ENCODE results near the gene MAPT. TPM values are rescaled to one million over a fixed set of nuclear protein-coding genes. Genes with fewer than 3 reads are reported as not detected.

MAPT gene
- total and polyA plus RNA-seq, 2 of the 13 experiments (the other 11 are each of a cell fraction or from before 2014, with no cell fraction given): 2.1 to 2.8 TPM

GRCh38 chr17:45948881-45949624 is 54.7 kb downstream of the MAPT start (continued):
- TF ChIP-seq MEIS1 (CRISPR knock-in tag; IDR thresholded peaks at IDR 0.05; ENCODE audit: borderline replicate concordance): no peak; the same call in 1 of the 2 replicates
- peak; percentile 83 for TF ChIP-seq KMT2A (CRISPR knock-in tag; IDR thresholded peaks at IDR 0.05)
- peak; percentile 78; the same call in 1 of the 2 replicates for TF ChIP-seq ZBTB20 (CRISPR knock-in tag; IDR thresholded peaks at IDR 0.05; ENCODE audit: borderline replicate concordance, low read depth)
- TF ChIP-seq PBX3 (CRISPR knock-in tag; IDR thresholded peaks at IDR 0.05; ENCODE audit: borderline replicate concordance): no peak
- TF ChIP-seq YEATS2 (CRISPR knock-in tag; IDR thresholded peaks at IDR 0.05; ENCODE audit: borderline replicate concordance): peak; percentile 80; the same call in 1 of the 2 replicates
- TF ChIP-seq ZNF101 (CRISPR knock-in tag; IDR thresholded peaks at IDR 0.05; ENCODE audit: borderline replicate concordance, low read depth): no peak
- TF ChIP-seq, protein P1, sequence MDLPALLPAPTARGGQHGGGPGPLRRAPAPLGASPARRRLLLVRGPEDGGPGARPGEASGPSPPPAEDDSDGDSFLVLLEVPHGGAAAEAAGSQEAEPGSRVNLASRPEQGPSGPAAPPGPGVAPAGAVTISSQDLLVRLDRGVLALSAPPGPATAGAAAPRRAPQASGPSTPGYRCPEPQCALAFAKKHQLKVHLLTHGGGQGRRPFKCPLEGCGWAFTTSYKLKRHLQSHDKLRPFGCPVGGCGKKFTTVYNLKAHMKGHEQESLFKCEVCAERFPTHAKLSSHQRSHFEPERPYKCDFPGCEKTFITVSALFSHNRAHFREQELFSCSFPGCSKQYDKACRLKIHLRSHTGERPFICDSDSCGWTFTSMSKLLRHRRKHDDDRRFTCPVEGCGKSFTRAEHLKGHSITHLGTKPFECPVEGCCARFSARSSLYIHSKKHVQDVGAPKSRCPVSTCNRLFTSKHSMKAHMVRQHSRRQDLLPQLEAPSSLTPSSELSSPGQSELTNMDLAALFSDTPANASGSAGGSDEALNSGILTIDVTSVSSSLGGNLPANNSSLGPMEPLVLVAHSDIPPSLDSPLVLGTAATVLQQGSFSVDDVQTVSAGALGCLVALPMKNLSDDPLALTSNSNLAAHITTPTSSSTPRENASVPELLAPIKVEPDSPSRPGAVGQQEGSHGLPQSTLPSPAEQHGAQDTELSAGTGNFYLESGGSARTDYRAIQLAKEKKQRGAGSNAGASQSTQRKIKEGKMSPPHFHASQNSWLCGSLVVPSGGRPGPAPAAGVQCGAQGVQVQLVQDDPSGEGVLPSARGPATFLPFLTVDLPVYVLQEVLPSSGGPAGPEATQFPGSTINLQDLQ (CRISPR knock-in tag; IDR thresholded peaks at IDR 0.05): no peak
- TF ChIP-seq RFX3 (CRISPR knock-in tag; IDR thresholded peaks at IDR 0.05): no peak
- TF ChIP-seq POLR2AphosphoS2 (IDR thresholded peaks at IDR 0.05; ENCODE audit: low read depth, low read length): no peak
- peak; percentile 30; the same call in 1 of the 2 replicates for TF ChIP-seq TBX2 (CRISPR knock-in tag; IDR thresholded peaks at IDR 0.05; ENCODE audit: borderline replicate concordance)
- no peak for TF ChIP-seq ZNF207 (IDR thresholded peaks at IDR 0.05; ENCODE audit: borderline replicate concordance)
- no peak for TF ChIP-seq PHF20 (CRISPR knock-in tag; IDR thresholded peaks at IDR 0.05)
- no peak for TF ChIP-seq TBL1XR1 (IDR thresholded peaks at IDR 0.05; ENCODE audit: borderline replicate concordance, low read length, partially characterized antibody)
- TF ChIP-seq ZZZ3 (CRISPR knock-in tag; IDR thresholded peaks at IDR 0.05; ENCODE audit: borderline replicate concordance): no peak
- TF ChIP-seq ZNF775 (CRISPR knock-in tag; IDR thresholded peaks at IDR 0.05; ENCODE audit: borderline replicate concordance): no peak
- TF ChIP-seq HMG20B (CRISPR knock-in tag; conservative IDR thresholded peaks at IDR 0.05): peak; percentile 52; the same call in 1 of the 2 replicates
- 0 out of 2 replicates have a peak, but pooled peaks have one; percentile 7 for TF ChIP-seq ARID3A (IDR thresholded peaks at IDR 0.05; ENCODE audit: low read depth, low read length)
- TF ChIP-seq, protein P2, sequence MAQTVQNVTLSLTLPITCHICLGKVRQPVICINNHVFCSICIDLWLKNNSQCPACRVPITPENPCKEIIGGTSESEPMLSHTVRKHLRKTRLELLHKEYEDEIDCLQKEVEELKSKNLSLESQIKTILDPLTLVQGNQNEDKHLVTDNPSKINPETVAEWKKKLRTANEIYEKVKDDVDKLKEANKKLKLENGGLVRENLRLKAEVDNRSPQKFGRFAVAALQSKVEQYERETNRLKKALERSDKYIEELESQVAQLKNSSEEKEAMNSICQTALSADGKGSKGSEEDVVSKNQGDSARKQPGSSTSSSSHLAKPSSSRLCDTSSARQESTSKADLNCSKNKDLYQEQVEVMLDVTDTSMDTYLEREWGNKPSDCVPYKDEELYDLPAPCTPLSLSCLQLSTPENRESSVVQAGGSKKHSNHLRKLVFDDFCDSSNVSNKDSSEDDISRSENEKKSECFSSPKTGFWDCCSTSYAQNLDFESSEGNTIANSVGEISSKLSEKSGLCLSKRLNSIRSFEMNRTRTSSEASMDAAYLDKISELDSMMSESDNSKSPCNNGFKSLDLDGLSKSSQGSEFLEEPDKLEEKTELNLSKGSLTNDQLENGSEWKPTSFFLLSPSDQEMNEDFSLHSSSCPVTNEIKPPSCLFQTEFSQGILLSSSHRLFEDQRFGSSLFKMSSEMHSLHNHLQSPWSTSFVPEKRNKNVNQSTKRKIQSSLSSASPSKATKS (CRISPR knock-in tag; IDR thresholded peaks at IDR 0.05): no peak
- peak; percentile 64 for TF ChIP-seq FOXO1 (CRISPR knock-in tag; IDR thresholded peaks at IDR 0.05)
- peak; percentile 61; the same call in 1 of the 2 replicates for TF ChIP-seq ZNF772 (CRISPR knock-in tag; IDR thresholded peaks at IDR 0.05)
- peak; percentile 78 for TF ChIP-seq POGZ (CRISPR knock-in tag; IDR thresholded peaks at IDR 0.05)
- peak; percentile 74; the same call in 1 of the 2 replicates for TF ChIP-seq MYC (CRISPR knock-in tag; IDR thresholded peaks at IDR 0.05; ENCODE audit: borderline replicate concordance)

Measured in HepG2 (cell line).